DMS114 treated with DMSO at 0.1 percent for 48 hours (cell line): ENCODE measurements around the gene NAGPA.

ENCODE experiments used
- DNase-seq: peaks from one replicate; lab custom pipeline; 2025; ENCODE audit not compliant: unreplicated experiment; lab: John Stamatoyannopoulos, UW

NAGPA gene

GRCh38 chr16:5004311-5004710, 29.4 kb downstream of the NAGPA start:
- no peak for DNase-seq

- DNase-seq = no peak
Measured at GRCh38 chr16:5003828-5004227, 29.9 kb downstream of the NAGPA start.

GRCh38 chr16:5003211-5003610, 30.5 kb downstream of the NAGPA start:
- DNase-seq = no peak

DNA sequence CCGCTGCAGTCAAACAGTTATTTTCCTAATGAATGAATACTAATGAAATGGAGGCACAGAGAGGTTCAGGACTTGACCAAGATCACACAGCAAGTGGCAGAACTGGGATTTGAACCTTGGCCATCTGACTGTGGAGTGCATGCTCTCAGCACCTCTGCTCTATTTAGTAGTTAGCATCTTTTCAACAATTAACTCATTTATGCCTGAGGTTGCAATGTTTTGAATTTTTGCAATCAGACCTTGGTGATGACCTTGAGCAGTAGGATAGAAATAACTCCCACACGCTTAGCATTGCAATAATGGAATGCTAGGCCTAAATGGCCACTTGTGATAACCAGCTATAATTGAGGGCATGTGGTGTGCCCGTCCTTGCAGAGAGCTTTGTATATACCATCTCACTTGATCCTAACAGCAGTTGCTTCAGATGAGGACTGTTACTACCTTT, 31.0 kb downstream of the NAGPA start:
- no peak for DNase-seq

DNA sequence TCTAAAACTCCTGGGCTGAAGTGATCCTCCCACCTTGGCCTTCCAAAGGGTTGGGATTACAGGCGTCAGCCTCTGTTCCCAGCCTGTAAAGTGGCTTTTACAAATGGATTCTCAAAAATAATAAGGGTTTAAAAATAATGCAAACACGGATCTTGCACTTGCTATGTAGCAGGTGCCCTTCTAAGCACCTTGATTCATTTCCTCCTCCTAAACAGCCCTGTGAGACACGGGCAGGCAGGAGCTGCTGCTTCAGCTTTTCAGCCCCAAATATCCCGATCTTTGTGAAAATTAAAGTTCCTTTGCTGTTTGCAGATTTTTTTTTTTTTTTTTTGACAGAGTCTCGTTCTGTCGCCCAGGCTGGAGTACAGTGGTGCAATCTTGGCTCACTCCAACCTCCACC, 31.7 kb downstream of the NAGPA start:
- DNase-seq = no peak

DNA sequence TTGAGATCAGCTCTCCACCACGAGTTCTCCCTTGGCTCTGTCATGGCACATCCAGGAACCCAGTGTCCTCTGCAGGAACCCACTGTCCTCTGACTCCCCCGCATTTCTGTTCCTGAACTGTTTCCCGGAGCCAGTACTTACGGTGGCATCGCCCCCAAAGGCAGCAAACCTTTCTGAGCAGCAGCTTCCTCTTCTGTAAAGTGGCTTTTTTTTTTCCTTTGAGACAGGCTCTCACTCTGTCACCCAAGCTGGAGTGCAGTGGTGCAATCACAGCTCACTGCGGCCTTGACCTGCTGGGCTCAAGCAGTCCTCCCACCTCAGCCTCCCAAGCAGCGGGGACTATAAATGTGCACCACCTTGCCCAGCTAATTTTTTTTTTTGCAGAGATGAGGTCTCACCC, 32.2 kb downstream of the NAGPA start:
- no peak for DNase-seq

GRCh38 chr16:5000573-5001001, 33.1 kb downstream of the NAGPA start:
- no peak for DNase-seq

DNA sequence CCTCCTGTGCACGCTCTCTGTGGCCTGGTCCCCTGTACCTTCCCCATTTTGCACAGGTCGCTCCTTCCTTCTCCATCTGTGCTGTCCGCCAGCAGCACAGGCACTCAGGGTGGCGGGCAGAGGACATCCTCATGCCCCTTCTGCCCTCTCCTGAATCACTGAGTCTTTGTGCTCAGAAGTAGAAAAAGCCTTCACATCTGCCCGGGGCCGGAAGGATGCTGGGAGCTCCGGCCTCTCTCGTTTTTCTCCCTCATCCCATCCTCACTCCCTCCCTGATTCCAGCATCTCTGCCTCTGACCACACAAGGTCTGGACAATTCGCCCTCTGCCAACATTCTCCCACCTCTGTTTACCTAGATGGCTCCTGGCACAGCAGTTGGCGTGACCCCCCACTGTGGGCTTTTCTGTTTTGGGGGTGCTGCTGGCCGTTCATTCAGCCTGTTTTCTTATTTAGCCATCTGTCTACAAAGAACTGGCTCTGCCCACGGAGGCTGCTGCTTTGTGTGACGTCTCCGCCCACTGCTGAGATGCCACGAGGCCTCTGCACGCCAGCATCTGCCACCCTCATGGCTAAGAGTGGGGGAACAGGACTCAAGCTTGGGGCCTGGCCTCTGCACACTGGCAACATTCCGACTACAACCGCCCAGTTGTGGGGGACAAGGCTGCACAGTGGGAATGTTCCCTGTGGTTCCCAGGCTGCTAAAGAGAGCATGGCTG, 38.9 kb downstream of the NAGPA start:
- DNase-seq = no peak

GRCh38 chr16:4991754-4992153, 42.0 kb downstream of the NAGPA start:
- no peak for DNase-seq

DNA sequence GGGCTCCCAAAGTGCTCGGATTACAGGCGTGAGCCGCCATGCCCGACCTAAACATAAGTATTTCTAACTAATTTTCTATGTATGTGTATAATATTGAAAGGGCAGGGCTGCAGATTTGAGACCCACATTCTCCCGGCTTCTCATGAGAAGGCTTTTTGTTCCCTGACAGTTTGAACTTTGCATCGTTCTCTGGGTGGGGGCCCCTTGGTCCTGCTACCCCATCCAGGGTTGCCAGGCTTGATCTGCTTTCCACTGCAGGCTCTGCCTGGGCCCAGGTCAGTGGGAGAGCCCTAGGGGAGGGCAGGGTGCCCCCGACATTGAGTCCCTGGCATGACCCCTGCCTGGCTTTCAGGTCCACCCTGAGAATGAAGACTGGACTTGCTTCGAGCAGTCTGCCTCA, 43.3 kb downstream of the NAGPA start:
- no peak for DNase-seq

DNA sequence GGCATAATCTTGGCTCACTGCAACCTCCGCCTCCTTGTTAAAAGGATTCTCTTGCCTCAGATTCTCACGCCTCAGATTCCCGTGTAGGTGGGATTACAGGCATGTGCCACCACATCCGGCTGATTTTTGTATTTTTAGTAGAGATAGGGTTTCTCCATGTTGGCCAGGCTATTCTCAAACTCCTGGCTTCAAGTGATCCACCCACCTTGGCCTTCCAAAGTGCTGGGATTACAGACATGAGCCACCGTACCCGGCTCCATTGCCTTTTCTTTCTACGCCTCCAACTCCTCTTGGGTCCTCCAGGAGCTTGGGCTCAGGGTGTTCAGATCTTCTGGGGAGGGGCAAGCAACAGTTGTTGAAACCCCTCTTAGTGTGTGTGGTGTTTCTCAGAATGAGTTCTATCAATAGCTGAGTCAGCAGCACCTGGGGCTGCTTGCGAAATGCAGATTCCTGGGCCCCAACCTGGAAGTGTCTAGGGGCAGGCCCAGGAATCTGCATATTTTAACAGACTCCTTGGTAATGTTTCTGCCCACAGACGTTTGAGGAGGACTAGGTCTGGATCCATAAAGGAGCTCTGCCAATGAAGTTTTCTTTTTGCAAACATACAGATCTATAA, 44.2 kb downstream of the NAGPA start:
- DNase-seq = no peak

- no peak for DNase-seq
Measured at GRCh38 chr16:4988647-4989046, 45.1 kb downstream of the NAGPA start.

DNA sequence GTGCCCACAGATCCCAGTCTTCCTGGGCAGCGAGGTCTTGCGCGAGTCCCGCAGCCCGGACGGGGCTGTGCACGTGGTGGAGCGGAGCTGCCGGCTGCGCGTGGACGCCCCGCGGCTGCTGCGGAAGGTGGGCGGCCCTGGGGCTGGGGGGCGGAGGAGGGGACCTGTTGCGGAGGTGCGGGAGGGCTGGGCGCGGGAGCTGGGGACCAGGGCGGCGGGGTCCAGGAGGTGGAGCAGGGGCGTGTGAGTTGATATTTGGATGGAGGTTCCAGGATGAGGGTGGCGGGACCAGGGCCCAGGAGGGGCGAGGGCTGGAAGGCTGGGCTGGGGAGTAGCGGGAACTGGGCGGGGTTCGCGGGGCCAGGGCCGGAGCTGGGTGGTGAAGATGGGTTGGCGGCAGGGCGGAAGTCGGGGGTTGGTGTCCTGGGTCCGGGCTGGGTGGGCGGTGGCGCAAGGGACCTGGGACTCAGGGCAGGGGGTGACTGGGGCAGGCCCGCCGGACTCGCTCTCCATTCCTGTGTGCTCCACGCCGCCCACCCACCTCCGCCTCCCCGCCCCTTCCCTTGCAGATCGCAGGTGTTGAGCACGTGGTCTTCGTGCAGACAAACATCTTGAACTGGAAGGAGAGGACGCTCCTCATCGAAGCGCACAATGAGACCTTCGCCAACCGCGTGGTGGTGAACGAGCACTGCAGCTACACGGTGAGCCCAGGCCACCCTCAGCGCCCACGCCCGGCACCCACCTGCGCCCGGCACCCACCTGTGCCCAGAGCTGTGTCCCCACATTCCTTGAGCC, 46.0 kb downstream of the NAGPA start:
- DNase-seq = no peak

DNA sequence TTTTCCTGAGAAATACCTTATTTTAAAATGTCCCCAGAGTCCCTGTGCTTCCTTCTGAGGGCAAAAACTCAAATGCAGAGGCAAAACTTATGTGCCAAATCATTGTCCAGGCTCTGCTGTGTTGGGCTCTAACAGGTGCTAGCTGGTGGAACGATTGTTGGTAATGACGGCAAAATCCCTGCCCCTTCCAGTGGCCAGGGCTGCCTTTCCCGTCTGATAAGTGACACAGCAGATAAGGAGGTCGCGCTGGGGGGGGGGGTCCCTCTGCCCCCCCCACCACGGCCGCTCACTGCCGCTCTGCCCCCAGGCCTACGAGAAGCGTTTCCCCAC, 46.5 kb downstream of the NAGPA start:
- no peak for DNase-seq

GRCh38 chr16:4984174-4984990, 49.4 kb downstream of the NAGPA start:
- DNase-seq = no peak

- DNase-seq = no peak
Measured at GRCh38 chr16:4982056-4982867, 51.5 kb downstream of the NAGPA start.

DNA sequence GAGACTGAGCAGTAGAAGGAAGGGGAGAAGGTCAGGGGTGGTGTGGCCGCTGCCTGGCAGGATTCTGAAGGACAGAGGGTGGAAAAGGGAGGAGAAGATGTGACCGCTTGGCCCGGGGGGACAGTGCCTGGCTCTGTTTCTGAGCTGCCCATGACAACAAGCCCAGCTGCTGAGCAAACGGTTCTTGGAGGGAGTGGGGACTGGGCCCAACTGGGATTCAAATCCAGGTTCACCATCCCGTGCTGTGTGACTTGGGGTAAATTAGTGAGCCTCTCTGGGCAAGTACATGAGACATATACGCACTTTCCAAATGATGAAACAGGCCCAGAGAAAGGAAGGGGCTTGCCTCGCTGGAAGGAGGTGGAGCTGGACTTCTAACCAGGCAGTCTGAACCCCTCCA, 52.3 kb downstream of the NAGPA start:
- no peak for DNase-seq

- no peak for DNase-seq
Measured at GRCh38 chr16:4980691-4981090, 53.0 kb downstream of the NAGPA start.

DNA sequence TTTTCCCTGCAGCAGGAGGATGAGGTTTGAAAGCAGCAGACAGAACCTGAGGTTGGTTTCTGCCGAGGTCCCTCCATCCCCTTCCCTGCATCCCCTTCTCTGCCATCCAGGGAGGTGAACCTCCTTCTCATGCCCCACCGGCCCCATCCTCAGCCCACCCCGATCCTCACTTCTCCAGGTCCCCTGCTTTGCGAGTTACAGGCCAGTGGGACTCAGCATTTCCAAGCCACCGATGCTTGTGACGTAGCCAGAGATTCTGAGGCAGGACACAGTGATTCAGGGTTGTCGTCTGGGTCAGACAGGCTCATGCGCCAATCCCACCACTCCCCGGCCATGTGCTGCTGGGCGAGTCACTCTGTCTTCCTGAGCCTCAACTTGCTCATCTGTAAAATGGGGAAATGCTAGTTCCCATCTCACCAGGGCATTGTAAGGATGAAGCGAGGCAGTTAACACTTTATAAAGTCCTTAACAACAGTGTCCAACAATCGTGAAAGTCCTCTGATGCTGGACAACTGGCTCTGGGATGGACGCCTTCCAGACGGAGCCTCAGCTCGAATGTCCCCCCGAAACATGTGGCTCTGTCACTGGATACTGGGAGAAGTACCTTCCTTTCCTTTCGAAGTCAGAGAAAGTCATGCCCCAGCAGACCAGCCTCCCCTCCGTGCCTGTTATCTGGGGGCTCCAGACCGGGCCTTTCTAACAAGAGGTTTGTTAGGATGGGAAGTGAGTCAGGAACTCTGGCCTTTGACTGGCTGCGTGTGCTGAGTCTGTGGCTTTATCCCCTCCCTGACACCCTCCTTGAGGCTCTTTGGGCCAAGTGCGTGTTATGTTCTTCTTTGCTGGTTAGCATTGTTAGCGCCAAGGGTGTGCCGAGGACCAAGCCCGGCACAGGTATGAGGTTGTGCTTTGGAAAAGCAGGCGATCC, 53.7 kb downstream of the NAGPA start:
- DNase-seq = no peak
